H1 (cell line): ENCODE results near the gene SMNDC1. TPM values are rescaled to one million over a fixed set of nuclear protein-coding genes. Genes with fewer than 3 reads are reported as not detected.

Source experiments
- CTCF ChIA-PET: fragments of 300-600 bp; sonication (Branson Sonifier 250); formaldehyde crosslinking; loops from one replicate; lab custom pipeline; 2021; ENCODE audit not compliant: partially characterized antibody; lab: Charles Lee
- POLR2A ChIA-PET: fragments of 300-600 bp; sonication (Branson Sonifier 250); formaldehyde crosslinking; loops from one replicate; lab custom pipeline; 2021; ENCODE audit warnings: inconsistent platforms; ENCODE audit not compliant: partially characterized antibody; lab: Charles Lee
- DNase-seq, 2 experiments: peaks; one replicate each; pipeline versions ENCODE4 v3.0.0 to v3.0.0-alpha.2; 2010 to 2022; ENCODE audit warnings: low spot score in 2 of 2, low read depth in 1 of 2, mixed read lengths in 1 of 2
- FAIRE-seq: peaks from 2 replicates; lab custom pipeline; 2011; peaks lifted over from hg19 to GRCh38; lab: Jason Lieb, UNC
- H2AFZ ChIP-seq: 2 replicates; pipeline ENCODE4 v1.8.1; 2012; ENCODE audit warnings: low read length, inconsistent platforms
- H2AK5ac ChIP-seq: 2 replicates; pipeline ENCODE4 v1.6.1; 2013; ENCODE audit warnings: low read depth, low read length
- H2BK120ac ChIP-seq: replicated peaks from 2 replicates; pipeline ENCODE3; 2013; ENCODE audit warnings: low read depth, low read length, inconsistent platforms
- H2BK12ac ChIP-seq: 2 replicates; pipeline ENCODE4 v1.6.1; 2013; ENCODE audit warnings: low read depth, low read length
- H2BK15ac ChIP-seq: 2 replicates; pipeline ENCODE4 v1.6.1; 2013; ENCODE audit warnings: low read length
- H2BK20ac ChIP-seq: 2 replicates; pipeline ENCODE4 v1.6.1; 2013; ENCODE audit warnings: low read length
- H2BK5ac ChIP-seq: 2 replicates; pipeline ENCODE4 v1.6.1; 2013; ENCODE audit warnings: low read depth, low read length
- H3K14ac ChIP-seq: 2 replicates; pipeline ENCODE4 v1.6.1; 2013; ENCODE audit warnings: inconsistent platforms; ENCODE audit not compliant: insufficient read length
- H3K18ac ChIP-seq: 2 replicates; pipeline ENCODE4 v1.6.1; 2013; ENCODE audit warnings: low read length; ENCODE audit errors: extremely low read depth
- H3K23ac ChIP-seq: 2 replicates; pipeline ENCODE4 v1.6.1; 2013; ENCODE audit warnings: inconsistent platforms; ENCODE audit not compliant: insufficient read length
- H3K23me2 ChIP-seq: 2 replicates; pipeline ENCODE4 v1.6.1; 2013; ENCODE audit warnings: low read depth, low read length
- H3K27ac ChIP-seq: 2 replicates; pipeline ENCODE4 v1.6.1; 2011; ENCODE audit warnings: low read depth, low read length, inconsistent platforms
- H3K27me3 ChIP-seq, 4 experiments: replicated peaks in 1 of 4; 1 replicate in 1 of 4; 2 replicates in 3 of 4; pipeline versions ENCODE4 v1.6.1 to v1.8.1; 2011 to 2013; ENCODE audit warnings: low read length in 3 of 4, mild to moderate bottlenecking in 3 of 4, inconsistent platforms in 2 of 4, mixed read lengths in 2 of 4, moderate library complexity in 1 of 4; ENCODE audit not compliant: control insufficient read depth in 3 of 4, insufficient read depth in 3 of 4; ENCODE audit errors: extremely low read depth in 1 of 4
- H3K36me3 ChIP-seq, 4 experiments: 2 replicates each; pipeline versions ENCODE4 v1.6.1 to v1.8.1; 2011 to 2013; ENCODE audit warnings: mild to moderate bottlenecking in 4 of 4, low read length in 3 of 4, moderate library complexity in 2 of 4, control low read depth in 1 of 4, inconsistent platforms in 1 of 4; ENCODE audit not compliant: insufficient read depth in 4 of 4, control insufficient read depth in 2 of 4
- H3K4ac ChIP-seq: replicated peaks from 2 replicates; pipeline ENCODE3; 2013; ENCODE audit warnings: low read length, low read depth, mixed read lengths, inconsistent platforms; ENCODE audit not compliant: insufficient read length
- H3K4me1 ChIP-seq, 4 experiments: replicated peaks in 1 of 4; 1 replicate in 1 of 4; 2 replicates in 3 of 4; pipeline versions ENCODE4 v1.6.1 to v1.8.1; 2011 to 2013; ENCODE audit warnings: low read length in 3 of 4, inconsistent platforms in 2 of 4, mixed read lengths in 1 of 4; ENCODE audit not compliant: insufficient read depth in 4 of 4, control insufficient read depth in 3 of 4
- H3K4me2 ChIP-seq, 2 experiments: 2 replicates each; pipeline versions ENCODE4 v1.6.1 to v1.8.1; 2011 to 2013; ENCODE audit warnings: low read depth in 2 of 2, low read length in 2 of 2, control low read depth in 1 of 2, inconsistent platforms in 1 of 2, mild to moderate bottlenecking in 1 of 2; ENCODE audit not compliant: insufficient read depth in 1 of 2
- H3K4me3 ChIP-seq, 4 experiments: fragments of 200-600, 300-600 bp in 1 of 4; sonication (generic), shearing (Covaris generic), sonication (Bioruptor Twin) in 1 of 4; 2 replicates each; pipeline versions ENCODE4 v1.5.1 to v1.8.1; 2011 to 2016; ENCODE audit warnings: low read length in 4 of 4, low read depth in 3 of 4, control low read depth in 2 of 4, inconsistent platforms in 2 of 4, mild to moderate bottlenecking in 2 of 4, mixed read lengths in 1 of 4, moderate library complexity in 1 of 4; ENCODE audit not compliant: insufficient read depth in 2 of 4; ENCODE audit errors: extremely low read depth in 1 of 4
- H3K56ac ChIP-seq: replicated peaks from 2 replicates; pipeline ENCODE3; 2013; ENCODE audit warnings: low read depth, mild to moderate bottlenecking, mixed read lengths, low read length, inconsistent platforms; ENCODE audit not compliant: insufficient read length
- H3K79me1 ChIP-seq: 2 replicates; pipeline ENCODE4 v1.6.1; 2013; ENCODE audit warnings: low read depth, low read length, control low read depth
- H3K79me2 ChIP-seq, 2 experiments: 2 replicates each; pipeline versions ENCODE4 v1.6.1 to v1.8.1; 2012 to 2013; ENCODE audit warnings: low read length in 2 of 2, mild to moderate bottlenecking in 2 of 2, inconsistent platforms in 1 of 2; ENCODE audit not compliant: insufficient read depth in 2 of 2, control insufficient read depth in 1 of 2
- H3K9ac ChIP-seq, 4 experiments: replicated peaks in 1 of 4; 1 replicate in 1 of 4; 2 replicates in 3 of 4; pipeline versions ENCODE4 v1.6.1 to v1.8.1; 2011 to 2013; ENCODE audit warnings: low read depth in 3 of 4, low read length in 3 of 4, control low read depth in 2 of 4, mild to moderate bottlenecking in 2 of 4, moderate library complexity in 2 of 4, inconsistent platforms in 1 of 4; ENCODE audit errors: extremely low read depth in 1 of 4
- H3K9me3 ChIP-seq, 2 experiments: 2 replicates each; pipeline versions ENCODE4 v1.6.1 to v1.8.1; 2012 to 2013; ENCODE audit warnings: mild to moderate bottlenecking in 2 of 2, moderate library complexity in 2 of 2, control low read depth in 1 of 2, inconsistent platforms in 1 of 2, low read depth in 1 of 2, low read length in 1 of 2, mixed read lengths in 1 of 2; ENCODE audit not compliant: insufficient read depth in 2 of 2
- H4K20me1 ChIP-seq, 2 experiments: replicated peaks in 1 of 2; 2 replicates each; pipeline versions ENCODE3 to v1.8.1; 2011 to 2013; ENCODE audit warnings: inconsistent platforms in 2 of 2, low read length in 2 of 2, mild to moderate bottlenecking in 1 of 2; ENCODE audit not compliant: insufficient read depth in 2 of 2, control insufficient read depth in 1 of 2
- H4K5ac ChIP-seq: 2 replicates; pipeline ENCODE4 v1.6.1; 2013; ENCODE audit warnings: low read length, low read depth, mixed read lengths, inconsistent platforms; ENCODE audit not compliant: insufficient read length
- H4K8ac ChIP-seq: 2 replicates; pipeline ENCODE4 v1.8.0; 2013; ENCODE audit warnings: mild to moderate bottlenecking, moderate library complexity, low read length, inconsistent platforms; ENCODE audit not compliant: insufficient read depth; ENCODE audit errors: extremely low read depth
- H4K91ac ChIP-seq: replicated peaks from 2 replicates; pipeline ENCODE3; 2013; ENCODE audit warnings: low read length, mixed read lengths, inconsistent platforms; ENCODE audit not compliant: insufficient read length
- HDAC2 ChIP-seq, 2 experiments: fragments of 300-600 bp in 1 of 2; sonication (generic) in 1 of 2; IDR thresholded peaks; 2 replicates each; pipeline ENCODE4 v1.6.1; 2011 to 2012; ENCODE audit warnings: low read depth in 2 of 2, low read length in 2 of 2, mild to moderate bottlenecking in 2 of 2, moderate library complexity in 2 of 2, borderline replicate concordance in 1 of 2, inconsistent platforms in 1 of 2
- WGBS, 2 experiments: shearing (Covaris generic) in 1 of 2; methylation state at CpG; one replicate each; pipeline versions ENCODE4 v1.1.6 to v1.1.7; 2013 to 2015; ENCODE audit warnings: low lambda C conversion rate in 2 of 2, mixed read lengths in 2 of 2, inconsistent platforms in 1 of 2, low coverage in 1 of 2, missing lambda C conversion rate in 1 of 2; ENCODE audit not compliant: insufficient replicate concordance in 2 of 2, insufficient coverage in 1 of 2, insufficient read length in 1 of 2; ENCODE audit errors: extremely low coverage in 1 of 2, missing lambda C conversion rate in 1 of 2; 5-methylcytosine and 5-hydroxymethylcytosine counted together
- polyA plus RNA-seq, 7 experiments: library from polyadenylated mRNA; depleted of rRNA in 3 of 7; stranded (reverse) in 5 of 7; unstranded in 2 of 7; fragments of >200 nt in 5 of 7; fragments of 200-250 nt in 2 of 7; gene quantifications; 1 replicate in 5 of 7; 2 replicates in 1 of 7; 4 replicates in 1 of 7; pipeline versions ENCODE4 v1.2.1 to v1.2.3, GENCODE V29; 2011 to 2013; ENCODE audit warnings: missing spikeins in 2 of 7, mixed read lengths in 2 of 7
- total RNA-seq: library from RNA; stranded (reverse); fragmentation: NEBNext Ultra II Directional; extraction: Animal tissue kit (Norgen Biotek cat#: 25700); gene quantifications from 2 replicates; pipeline ENCODE4 v1.2.1, GENCODE V29; 2021

SMNDC1 gene
- total and polyA plus RNA-seq, 2 of the 8 experiments (the other 6 are each of a cell fraction or from before 2014, with no cell fraction given): 8.1 to 48.6 TPM

GRCh38 chr10:110277591-110277990 is 27.1 kb downstream of the SMNDC1 start:
- Histone ChIP-seq H3K4me1 (no peaks in the 10 kb centered on the region), H3K23me2 (no peaks in the 10 kb centered on the region), H4K8ac (no peak overlapping the region), H3K27ac (no peak overlapping the region), H3K18ac (no peak overlapping the region), H4K20me1 (peaks cover 0 to 1% of the 10 kb centered on the region in 2 experiments), H3K79me2 (no peaks in the 10 kb centered on the region), H3K4me3 (no peak overlapping the region), H3K4ac (no peak overlapping the region), H4K5ac (no peak overlapping the region), H3K4me2 (no peak overlapping the region), H3K9me3 (no peaks in the 10 kb centered on the region), H3K14ac (no peak overlapping the region), H3K9ac (no peak overlapping the region), H2BK15ac (no peak overlapping the region), H3K79me1 (no peaks in the 10 kb centered on the region), H3K56ac (no peak overlapping the region), H3K23ac (no peak overlapping the region), H2BK5ac (no peak overlapping the region), H2BK20ac (no peak overlapping the region), H4K91ac (no peak overlapping the region), H2BK120ac (no peak overlapping the region), H2AFZ (no peak overlapping the region), H2BK12ac (no peak overlapping the region), H3K36me3 (no peaks in the 10 kb centered on the region; a peak in 1 of 8 replicates), H3K27me3 (no peaks in the 10 kb centered on the region), H2AK5ac (no peak overlapping the region)
- WGBS, 2 experiments: 90% methylated on average over 2 of the region's 2 CpGs; no CpG with 5 or more reads in 1 of the 2 experiments
- POLR2A ChIA-PET: no interaction called here
- DNase-seq (no peak), FAIRE-seq (no peak)
- CTCF ChIA-PET: interaction anchor here (2.0 to 3.7 kb wide), 5 partner anchors 49 to 145 kb away, joined by 5 to 47 read pairs (median 29); partner anchors contain the start of gene MXI1
- no peak for TF ChIP-seq HDAC2 (IDR thresholded peaks at IDR 0.05; ENCODE audit: borderline replicate concordance in 1 of 2, low read depth in 2 of 2, low read length in 2 of 2)
